GM19395 (cell line): ENCODE measurements around the gene DEF6.
A peak's percentile ranks its signal among the peaks of the same experiment; 100 is the strongest.
"Not testable (repeated sequence)": the region's sequence is repeated elsewhere in the genome, so short reads cannot be mapped to it uniquely, and the experiment has no call there.

ENCODE experiments used
- ATAC-seq: cut with Tn5 transposase; IDR thresholded peaks from one replicate; pipeline ENCODE4 v1.9.1; 2021; ENCODE audit warnings: mild to moderate bottlenecking, moderate library complexity; ENCODE audit not compliant: unreplicated experiment

Gene DEF6

GRCh38 chr6:35280903-35281302 is 16.7 kb upstream of the DEF6 start:
- ATAC-seq = no peak

- ATAC-seq = no peak
Measured at GRCh38 chr6:35282472-35282871, 15.1 kb upstream of the DEF6 start.

- no peak for ATAC-seq
Measured at GRCh38 chr6:35283361-35283760, 14.3 kb upstream of the DEF6 start.

- ATAC-seq = no peak
Measured at GRCh38 chr6:35287671-35288396, 9.8 kb upstream of the DEF6 start.

- ATAC-seq = no peak
Measured at GRCh38 chr6:35288834-35289233, 8.8 kb upstream of the DEF6 start.

GRCh38 chr6:35291491-35291890 is 6.1 kb upstream of the DEF6 start:
- ATAC-seq = no peak

GRCh38 chr6:35292494-35292893 is 5.1 kb upstream of the DEF6 start:
- no peak for ATAC-seq

- no peak for ATAC-seq
Measured at GRCh38 chr6:35293681-35294080, 3.9 kb upstream of the DEF6 start.

- no peak for ATAC-seq
Measured at GRCh38 chr6:35294308-35294945, 3.2 kb upstream of the DEF6 start.

- no peak for ATAC-seq
Measured at GRCh38 chr6:35295036-35295435, 2.6 kb upstream of the DEF6 start.

- no peak for ATAC-seq
Measured at GRCh38 chr6:35295521-35296315, 1.9 kb upstream of the DEF6 start.

- peak; percentile 8 for ATAC-seq
Measured at GRCh38 chr6:35296931-35297600, 552 bp upstream of the DEF6 start.

- ATAC-seq = no peak
Measured at GRCh38 chr6:35298625-35299140, 1.1 kb downstream of the DEF6 start.

- ATAC-seq = no peak
Measured at GRCh38 chr6:35299674-35300073, 2.1 kb downstream of the DEF6 start.

- no peak for ATAC-seq
Measured at GRCh38 chr6:35300848-35301247, 3.2 kb downstream of the DEF6 start.

GRCh38 chr6:35302604-35303241 is 5.1 kb downstream of the DEF6 start:
- peak; percentile 77 for ATAC-seq

GRCh38 chr6:35304299-35304698 is 6.7 kb downstream of the DEF6 start:
- no peak for ATAC-seq

- no peak for ATAC-seq
Measured at GRCh38 chr6:35305117-35305516, 7.5 kb downstream of the DEF6 start.

GRCh38 chr6:35307138-35307537 is 9.5 kb downstream of the DEF6 start:
- not testable (repeated sequence) for ATAC-seq

- ATAC-seq = not testable (repeated sequence)
Measured at GRCh38 chr6:35308543-35308942, 10.9 kb downstream of the DEF6 start.
